PFSK-1 (cell line): ENCODE results near the gene CATSPER3.

Source experiments
- FOXP2 ChIP-seq: optimal IDR thresholded peaks from 2 replicates; pipeline ENCODE3; 2011; ENCODE audit warnings: borderline replicate concordance, control low read depth, inconsistent platforms; ENCODE audit not compliant: insufficient read depth; ENCODE audit errors: extremely low read length, extremely low read depth
- POLR2AphosphoS5 ChIP-seq: IDR thresholded peaks from 2 replicates; pipeline ENCODE4 v1.6.1; 2012; ENCODE audit warnings: low read depth, mild to moderate bottlenecking, control low read depth, low read length, moderate library complexity
- REST ChIP-seq, 2 experiments: IDR thresholded peaks; 2 replicates each; pipeline versions ENCODE4 v1.6.1 to v1.8.0; 2011 to 2012; ENCODE audit warnings: low read depth in 2 of 2, low read length in 2 of 2, control low read depth in 1 of 2, inconsistent platforms in 1 of 2, mild to moderate bottlenecking in 1 of 2, moderate library complexity in 1 of 2; ENCODE audit not compliant: insufficient read depth in 1 of 2
- SIN3A ChIP-seq: IDR thresholded peaks from 2 replicates; pipeline ENCODE4 v1.6.1; 2012; ENCODE audit warnings: mild to moderate bottlenecking, low read length, moderate library complexity, borderline replicate concordance; ENCODE audit not compliant: insufficient read depth
- TAF1 ChIP-seq: IDR thresholded peaks from 2 replicates; pipeline ENCODE4 v1.6.1; 2012; ENCODE audit warnings: low read length, control low read depth, borderline replicate concordance; ENCODE audit not compliant: insufficient read depth

Gene CATSPER3

GRCh38 chr5:135025730-135026644, 58.3 kb downstream of the CATSPER3 start:
- TF ChIP-seq REST (IDR thresholded peaks at IDR 0.05; ENCODE audit: insufficient read depth in 1 of 2, low read depth in 2 of 2, low read length in 2 of 2) = no peak
- no peak for TF ChIP-seq TAF1
- TF ChIP-seq POLR2AphosphoS5 = no peak
- no peak for TF ChIP-seq SIN3A
- TF ChIP-seq FOXP2 = no peak

- no peak for TF ChIP-seq SIN3A
- TF ChIP-seq FOXP2 = no peak
- TF ChIP-seq POLR2AphosphoS5 = no peak
- TF ChIP-seq REST (IDR thresholded peaks at IDR 0.05; ENCODE audit: insufficient read depth in 1 of 2, low read depth in 2 of 2, low read length in 2 of 2) = no peak
- no peak for TF ChIP-seq TAF1
These were observed 59.0 kb downstream of the CATSPER3 start for GRCh38 chr5:135026645-135027265.

GRCh38 chr5:135027266-135027696, 59.6 kb downstream of the CATSPER3 start:
- no peak for TF ChIP-seq FOXP2
- TF ChIP-seq REST (IDR thresholded peaks at IDR 0.05; ENCODE audit: insufficient read depth in 1 of 2, low read depth in 2 of 2, low read length in 2 of 2) = no peak
- no peak for TF ChIP-seq SIN3A
- no peak for TF ChIP-seq POLR2AphosphoS5
- TF ChIP-seq TAF1 = no peak

- TF ChIP-seq TAF1 (no peak), REST (IDR thresholded peaks at IDR 0.05; ENCODE audit: insufficient read depth in 1 of 2, low read depth in 2 of 2, low read length in 2 of 2) (no peak)
These were observed 60.2 kb downstream of the CATSPER3 start for GRCh38 chr5:135027697-135028615.
